HCT116 (cell line): ENCODE data around the gene RASSF7. TPM values are rescaled to one million over a fixed set of nuclear protein-coding genes. Genes with fewer than 3 reads are reported as not detected.

Experiments
- ATAC-seq: fragments of 200-7000 bp; cut with Tn5 transposase; 2 replicates; pipeline ENCODE4 v1.9.1; 2020; ENCODE audit warnings: mild to moderate bottlenecking, moderate library complexity
- BruUV-seq: library from RNA; stranded (reverse); fragments of 400-500 nt; replicated peaks from 2 replicates; lab custom pipeline; 2021; lab: Mats Ljungman, UMichigan
- CTCF ChIA-PET: fragments of 300-600 bp; sonication (Branson Sonifier 250); formaldehyde crosslinking; loops from one replicate; lab custom pipeline; 2021; ENCODE audit warnings: antibody characterized with exemption; lab: Charles Lee
- POLR2A ChIA-PET: fragments of 300-600, 350-600 bp; sonication (Branson Sonifier 250); formaldehyde crosslinking; loops from one replicate; lab custom pipeline; 2021; ENCODE audit warnings: antibody characterized with exemption; lab: Charles Lee
- RAD21 ChIA-PET, 2 experiments: fragments of 300-600 bp; sonication (Branson Sonifier 250); formaldehyde crosslinking; loops; one replicate each; lab custom pipeline; 2023; ENCODE audit warnings: low total read pairs in 2 of 2; ENCODE audit not compliant: uncharacterized antibody in 2 of 2, unreplicated experiment in 2 of 2, low non-redundant PET in 1 of 2; lab: Charles Lee
- DNase-seq: peaks from one replicate; pipeline ENCODE4 v3.0.0-alpha.2; 2010; ENCODE audit warnings: low read depth, low spot score
- H2AFZ ChIP-seq: fragments of 200-600 bp; shearing (Covaris generic), sonication (generic); 2 replicates; pipeline ENCODE4 v1.6.1; 2017; ENCODE audit warnings: low read depth, mixed run types, mixed read lengths, antibody characterized with exemption, low read length; ENCODE audit not compliant: poor library complexity, severe bottlenecking
- H3K27ac ChIP-seq: 2 replicates; pipeline ENCODE4 v1.5.1; 2012; ENCODE audit warnings: low read depth, low read length
- H3K27me3 ChIP-seq: fragments of 200-600 bp; sonication (generic); 2 replicates; pipeline ENCODE4 v1.6.1; 2016; ENCODE audit warnings: mixed run types, low read length, mixed read lengths; ENCODE audit not compliant: insufficient read depth
- H3K36me3 ChIP-seq, 2 experiments: fragments of 200-500 bp in 1 of 2; fragments of 200-600 bp in 1 of 2; sonication (Bioruptor generic) in 1 of 2; sonication (generic) in 1 of 2; 2 replicates each; pipeline versions ENCODE4 v1.5.1 to v1.6.1; 2014 to 2016; ENCODE audit warnings: low read length in 2 of 2, inconsistent platforms in 1 of 2, mixed read lengths in 1 of 2, mixed run types in 1 of 2; ENCODE audit not compliant: insufficient read depth in 2 of 2, control insufficient read depth in 1 of 2
- H3K4me1 ChIP-seq, 2 experiments: fragments of 200-600 bp in 1 of 2; sonication (generic) in 1 of 2; 2 replicates each; pipeline versions ENCODE4 v1.5.1 to v1.6.1; 2012 to 2017; ENCODE audit warnings: low read length in 2 of 2, inconsistent platforms in 1 of 2, mild to moderate bottlenecking in 1 of 2, mixed read lengths in 1 of 2, mixed run types in 1 of 2, moderate library complexity in 1 of 2; ENCODE audit not compliant: insufficient read depth in 2 of 2, control insufficient read depth in 1 of 2
- H3K4me2 ChIP-seq: fragments of 200-600 bp; sonication (generic); 2 replicates; pipeline ENCODE4 v1.6.1; 2017; ENCODE audit warnings: mixed run types, low read length, mixed read lengths
- H3K4me3 ChIP-seq, 2 experiments: fragments of 200-600 bp in 1 of 2; sonication (generic) in 1 of 2; replicated peaks in 1 of 2; 2 replicates each; pipeline ENCODE4 v1.5.1; 2011 to 2016; ENCODE audit warnings: low read length in 2 of 2, control low read depth in 1 of 2, low read depth in 1 of 2, mild to moderate bottlenecking in 1 of 2, mixed read lengths in 1 of 2, mixed run types in 1 of 2
- H3K79me2 ChIP-seq: fragments of 200-600 bp; sonication (generic); 2 replicates; pipeline ENCODE4 v1.6.1; 2017; ENCODE audit warnings: mild to moderate bottlenecking, mixed run types, low read length, moderate library complexity, mixed read lengths; ENCODE audit not compliant: insufficient read depth
- H3K9ac ChIP-seq: fragments of 200-600 bp; sonication (generic); 2 replicates; pipeline ENCODE4 v1.6.1; 2016; ENCODE audit warnings: low read length, mixed read lengths
- H3K9me2 ChIP-seq: fragments of 200-600 bp; sonication (generic), shearing (Covaris generic); 2 replicates; pipeline ENCODE4 v1.6.1; 2017; ENCODE audit warnings: mixed run types, mild to moderate bottlenecking, moderate library complexity; ENCODE audit not compliant: insufficient read depth
- H3K9me3 ChIP-seq, 2 experiments: fragments of 200-500 bp in 1 of 2; fragments of 200-600 bp in 1 of 2; sonication (Bioruptor generic) in 1 of 2; sonication (generic) in 1 of 2; 2 replicates each; pipeline ENCODE4 v1.6.1; 2014 to 2017; ENCODE audit warnings: low read length in 2 of 2, mixed read lengths in 2 of 2, inconsistent platforms in 1 of 2, low read depth in 1 of 2, mild to moderate bottlenecking in 1 of 2, mixed run types in 1 of 2, moderate library complexity in 1 of 2; ENCODE audit not compliant: control insufficient read depth in 1 of 2, insufficient read depth in 1 of 2
- H4K20me1 ChIP-seq: fragments of 200-600 bp; sonication (generic), shearing (Covaris generic); 2 replicates; pipeline ENCODE4 v1.6.1; 2017; ENCODE audit warnings: mixed run types, mild to moderate bottlenecking, moderate library complexity; ENCODE audit not compliant: insufficient read depth
- CBX3 ChIP-seq: IDR thresholded peaks from 2 replicates; pipeline ENCODE4 v1.6.1; 2012; ENCODE audit warnings: low read depth
- CEBPB ChIP-seq: IDR thresholded peaks from 2 replicates; pipeline ENCODE4 v1.6.1; 2012; ENCODE audit warnings: low read depth
- CTCF ChIP-seq, 3 experiments: fragments of 200-600 bp in 1 of 3; sonication (generic) in 1 of 3; IDR thresholded peaks in 2 of 3; conservative IDR thresholded peaks in 1 of 3; 2 replicates each; pipeline ENCODE4 v1.5.1; 2012 to 2017; ENCODE audit warnings: low read depth in 2 of 3, low read length in 2 of 3, antibody characterized with exemption in 1 of 3, borderline replicate concordance in 1 of 3, control low read depth in 1 of 3, mild to moderate bottlenecking in 1 of 3, mixed read lengths in 1 of 3, mixed run types in 1 of 3, moderate library complexity in 1 of 3; ENCODE audit not compliant: insufficient read depth in 1 of 3
- EGR1 ChIP-seq: IDR thresholded peaks from 2 replicates; pipeline ENCODE4 v1.6.1; 2012; ENCODE audit warnings: low read depth
- ELF1 ChIP-seq: IDR thresholded peaks from 2 replicates; pipeline ENCODE4 v1.6.1; 2012; ENCODE audit warnings: low read depth, borderline replicate concordance
- EZH2 ChIP-seq: fragments of 200-600 bp; sonication (generic); IDR thresholded peaks from 2 replicates; pipeline ENCODE4 v1.6.1; 2017; ENCODE audit warnings: antibody characterized with exemption, mixed run types
- EZH2phosphoT487 ChIP-seq: fragments of 200-600 bp; IDR thresholded peaks from 2 replicates; pipeline ENCODE4 v1.6.1; 2018; ENCODE audit warnings: antibody characterized with exemption, borderline replicate concordance
- FOSL1 ChIP-seq: IDR thresholded peaks from 2 replicates; pipeline ENCODE4 v1.6.1; 2012; ENCODE audit warnings: low read depth
- JUND ChIP-seq: IDR thresholded peaks from 2 replicates; pipeline ENCODE4 v1.6.1; 2012
- MAX ChIP-seq: IDR thresholded peaks from 2 replicates; pipeline ENCODE4 v1.6.1; 2012
- POLR2A ChIP-seq: IDR thresholded peaks from 2 replicates; pipeline ENCODE4 v1.7.0; 2011; ENCODE audit warnings: borderline replicate concordance; ENCODE audit not compliant: insufficient read depth, insufficient read length; ENCODE audit errors: extremely low read depth
- POLR2AphosphoS5 ChIP-seq: IDR thresholded peaks from 2 replicates; pipeline ENCODE4 v1.6.1; 2011; ENCODE audit warnings: mild to moderate bottlenecking, low read depth, low read length, moderate library complexity
- RAD21 ChIP-seq: IDR thresholded peaks from 2 replicates; pipeline ENCODE4 v1.6.1; 2012; ENCODE audit warnings: low read depth, mild to moderate bottlenecking
- SIN3A ChIP-seq: IDR thresholded peaks from 2 replicates; pipeline ENCODE4 v1.6.1; 2012; ENCODE audit warnings: low read depth
- SP1 ChIP-seq: IDR thresholded peaks from 2 replicates; pipeline ENCODE4 v1.6.1; 2012; ENCODE audit warnings: low read depth
- SRF ChIP-seq: IDR thresholded peaks from 2 replicates; pipeline ENCODE4 v1.6.1; 2012; ENCODE audit warnings: low read depth
- YY1 ChIP-seq: IDR thresholded peaks from 2 replicates; pipeline ENCODE4 v1.6.1; 2011; ENCODE audit warnings: low read length, low read depth, moderate library complexity, mild to moderate bottlenecking; ENCODE audit not compliant: insufficient replicate concordance; ENCODE audit errors: extremely low read depth
- ZFX ChIP-seq: fragments of 450-650 bp; IDR thresholded peaks from 2 replicates; pipeline ENCODE4 v1.6.1; 2017
- intact Hi-C: fragments of 100-400 bp; cut with micrococcal nuclease; formaldehyde crosslinking; loops from 2 replicates; pipeline ENCODE4 v1.10.0; 2022
- total RNA-seq: library from RNA; stranded (reverse); gene quantifications from one replicate; pipeline ENCODE4 v1.2.1, GENCODE V29; 2021; ENCODE audit not compliant: unreplicated experiment
- TF ChIP-seq, protein P1 (sequence below): IDR thresholded peaks from 2 replicates; pipeline ENCODE4 v1.6.1; 2011; ENCODE audit warnings: mild to moderate bottlenecking, low read length, moderate library complexity; ENCODE audit not compliant: insufficient replicate concordance; ENCODE audit errors: extremely low read depth
- TF ChIP-seq, protein P2 (sequence below): IDR thresholded peaks from 2 replicates; pipeline ENCODE4 v1.6.1; 2012; ENCODE audit warnings: low read depth

The RASSF7 gene
- total RNA-seq, 1 experiment from 2014 or later: 35.9 TPM

GRCh38 chr11:536841-537621 lies 23.7 kb upstream of the RASSF7 start, which contains the start of gene LRRC56:
Gene LRRC56, plus strand, starts transcription at chr11:537527. Its CDS starts 3,158 bp downstream, at chr11:540685.
- peaks cover 0 to 20% of the 10 kb centered on the region in 2 experiments; a peak in 2 of 4 replicates for H3K36me3 ChIP-seq
- intact Hi-C loops: loop anchor here (2.0 kb wide), 2 partner anchors 24 to 30 kb away; partner anchors contain the start of genes LMNTD2, RASSF7 and RNH1
- DNase-seq: peak; percentile 84
- no peaks in the 10 kb centered on the region for H3K9me2 ChIP-seq
- H2AFZ ChIP-seq: no peak within 1 kb of the TSS
- RAD21 ChIA-PET: no interaction called here
- H3K27me3 ChIP-seq: no peaks in the 10 kb centered on the region
- H3K9ac ChIP-seq: peak within 1 kb of the TSS; percentile 77
- H3K79me2 ChIP-seq: peaks cover 33% of the 10 kb centered on the region
- H3K9me3 ChIP-seq: no peaks in the 10 kb centered on the region
- H3K4me2 ChIP-seq: peak within 1 kb of the TSS; percentile 100
- peaks cover 15 to 33% of the 10 kb centered on the region in 2 experiments; a peak in 3 of 4 replicates for H3K4me1 ChIP-seq
- POLR2A ChIA-PET: interaction anchor here (1.7 to 1.8 kb wide), 2 partner anchors 30 to 39 kb away, joined by 5 to 8 read pairs; partner anchors contain the start of gene PHRF1
- CTCF ChIA-PET: no interaction called here
- peak within 1 kb of the TSS; percentile 100 for H3K27ac ChIP-seq
- BruUV-seq: no TSS peak
- peak within 1 kb of the TSS; percentile 64 to 76 for H3K4me3 ChIP-seq
- peak; percentile 55 for ATAC-seq
- no peaks in the 10 kb centered on the region for H4K20me1 ChIP-seq
- TF ChIP-seq SRF (no peak), SIN3A (peak; percentile 63; the same call in 1 of the 2 replicates), JUND (no peak; the same call in 1 of the 2 replicates), SP1 (peak; percentile 58; the same call in 1 of the 2 replicates), ELF1 (no peak), MAX (peak; percentile 96), EZH2 (no peak), RAD21 (no peak), ZFX (peak; percentile 70; the same call in 1 of the 2 replicates), EZH2phosphoT487 (no peak), POLR2AphosphoS5 (peak; percentile 67), YY1 (no peak), CEBPB (no peak), CBX3 (no peak), FOSL1 (no peak), EGR1 (peak; percentile 92), POLR2A (no peak), CTCF (IDR thresholded peaks at IDR 0.05 in 2 of 3, conservative IDR thresholded peaks at IDR 0.05 in 1 of 3; ENCODE audit: borderline replicate concordance in 1 of 3, insufficient read depth in 1 of 3, low read depth in 2 of 3, low read length in 2 of 3) (no peak)
- TF ChIP-seq, protein P1, sequence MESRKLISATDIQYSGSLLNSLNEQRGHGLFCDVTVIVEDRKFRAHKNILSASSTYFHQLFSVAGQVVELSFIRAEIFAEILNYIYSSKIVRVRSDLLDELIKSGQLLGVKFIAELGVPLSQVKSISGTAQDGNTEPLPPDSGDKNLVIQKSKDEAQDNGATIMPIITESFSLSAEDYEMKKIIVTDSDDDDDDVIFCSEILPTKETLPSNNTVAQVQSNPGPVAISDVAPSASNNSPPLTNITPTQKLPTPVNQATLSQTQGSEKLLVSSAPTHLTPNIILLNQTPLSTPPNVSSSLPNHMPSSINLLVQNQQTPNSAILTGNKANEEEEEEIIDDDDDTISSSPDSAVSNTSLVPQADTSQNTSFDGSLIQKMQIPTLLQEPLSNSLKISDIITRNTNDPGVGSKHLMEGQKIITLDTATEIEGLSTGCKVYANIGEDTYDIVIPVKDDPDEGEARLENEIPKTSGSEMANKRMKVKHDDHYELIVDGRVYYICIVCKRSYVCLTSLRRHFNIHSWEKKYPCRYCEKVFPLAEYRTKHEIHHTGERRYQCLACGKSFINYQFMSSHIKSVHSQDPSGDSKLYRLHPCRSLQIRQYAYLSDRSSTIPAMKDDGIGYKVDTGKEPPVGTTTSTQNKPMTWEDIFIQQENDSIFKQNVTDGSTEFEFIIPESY: no peak
- TF ChIP-seq, protein P2, sequence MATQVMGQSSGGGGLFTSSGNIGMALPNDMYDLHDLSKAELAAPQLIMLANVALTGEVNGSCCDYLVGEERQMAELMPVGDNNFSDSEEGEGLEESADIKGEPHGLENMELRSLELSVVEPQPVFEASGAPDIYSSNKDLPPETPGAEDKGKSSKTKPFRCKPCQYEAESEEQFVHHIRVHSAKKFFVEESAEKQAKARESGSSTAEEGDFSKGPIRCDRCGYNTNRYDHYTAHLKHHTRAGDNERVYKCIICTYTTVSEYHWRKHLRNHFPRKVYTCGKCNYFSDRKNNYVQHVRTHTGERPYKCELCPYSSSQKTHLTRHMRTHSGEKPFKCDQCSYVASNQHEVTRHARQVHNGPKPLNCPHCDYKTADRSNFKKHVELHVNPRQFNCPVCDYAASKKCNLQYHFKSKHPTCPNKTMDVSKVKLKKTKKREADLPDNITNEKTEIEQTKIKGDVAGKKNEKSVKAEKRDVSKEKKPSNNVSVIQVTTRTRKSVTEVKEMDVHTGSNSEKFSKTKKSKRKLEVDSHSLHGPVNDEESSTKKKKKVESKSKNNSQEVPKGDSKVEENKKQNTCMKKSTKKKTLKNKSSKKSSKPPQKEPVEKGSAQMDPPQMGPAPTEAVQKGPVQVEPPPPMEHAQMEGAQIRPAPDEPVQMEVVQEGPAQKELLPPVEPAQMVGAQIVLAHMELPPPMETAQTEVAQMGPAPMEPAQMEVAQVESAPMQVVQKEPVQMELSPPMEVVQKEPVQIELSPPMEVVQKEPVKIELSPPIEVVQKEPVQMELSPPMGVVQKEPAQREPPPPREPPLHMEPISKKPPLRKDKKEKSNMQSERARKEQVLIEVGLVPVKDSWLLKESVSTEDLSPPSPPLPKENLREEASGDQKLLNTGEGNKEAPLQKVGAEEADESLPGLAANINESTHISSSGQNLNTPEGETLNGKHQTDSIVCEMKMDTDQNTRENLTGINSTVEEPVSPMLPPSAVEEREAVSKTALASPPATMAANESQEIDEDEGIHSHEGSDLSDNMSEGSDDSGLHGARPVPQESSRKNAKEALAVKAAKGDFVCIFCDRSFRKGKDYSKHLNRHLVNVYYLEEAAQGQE: no peak
